ENCODE results near the gene CLRN1.

The CLRN1 gene

GRCh38 chr3:150878290-150878689, 94.2 kb downstream of the CLRN1 start:
- no peak for DNase-seq (ENCODE audit: low read depth in 3 of 3, low spot score in 1 of 3)

- no peak for DNase-seq (ENCODE audit: low read depth in 3 of 3, low spot score in 1 of 3)
These were observed 95.2 kb downstream of the CLRN1 start for GRCh38 chr3:150877303-150877702.

GRCh38 chr3:150876611-150877265, 95.8 kb downstream of the CLRN1 start:
- DNase-seq (ENCODE audit: low read depth in 3 of 3, low spot score in 1 of 3) = no peak

All from stimulated activated CD4-positive, alpha-beta T cell treated with anti-CD3 and anti-CD28 coated beads, TNF-alpha, amount 100 ng/mL, for 1 hour (primary cell).